ENCODE data around the gene ISM1.

Gene ISM1

DNA sequence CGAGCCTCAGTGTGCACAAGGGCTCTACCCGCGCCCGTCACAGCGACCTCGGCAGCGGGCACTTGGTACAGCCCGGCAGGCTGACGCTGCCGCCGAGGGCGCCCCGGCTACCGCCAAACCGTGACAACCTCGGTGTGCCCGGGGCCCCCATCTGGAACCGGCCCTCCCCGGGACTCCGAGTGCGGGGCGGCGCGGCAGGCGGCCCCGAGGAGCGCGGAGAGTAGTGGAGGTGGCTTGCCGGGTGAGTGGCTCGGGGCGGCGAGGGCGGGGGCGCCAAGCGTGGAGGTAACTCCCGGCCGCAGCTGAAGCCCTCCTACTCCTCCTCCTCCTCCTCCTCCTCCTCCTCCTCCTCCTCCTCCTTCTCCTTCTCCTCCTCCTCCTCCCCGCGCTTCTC lies at the start of gene ISM1:
TSS of gene ISM1 (plus strand) at position 371 of the 394 bp plus-strand sequence. CDS start 503 bp downstream, outside the sequence.
- 0 out of 2 replicates have a peak, but pooled peaks have one; percentile 2 for TF ChIP-seq ZBTB7A (IDR thresholded peaks at IDR 0.05; ENCODE audit: low read depth)
- no peak for TF ChIP-seq FOXM1 (IDR thresholded peaks at IDR 0.05; ENCODE audit: borderline replicate concordance, low read depth)

DNA sequence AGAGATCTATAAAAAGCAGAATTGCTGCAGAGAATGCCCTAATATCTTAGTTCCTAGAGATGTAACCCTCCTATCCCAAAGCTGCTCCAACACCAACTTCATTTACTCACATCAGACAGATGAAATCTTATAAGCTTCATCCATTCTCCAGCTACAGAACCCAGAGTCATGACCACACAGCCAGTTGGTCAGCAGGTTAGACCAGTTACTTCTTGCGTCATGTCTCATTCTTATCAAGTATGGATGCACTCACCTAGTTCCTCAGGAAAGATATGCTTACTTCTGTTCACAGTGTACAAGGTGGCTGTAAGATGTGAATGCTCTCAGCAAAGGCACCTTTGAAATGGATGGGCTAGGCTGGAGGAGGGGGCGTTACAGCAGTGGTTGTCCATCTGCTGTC lies 47.9 kb upstream of the ISM1 start:
- TF ChIP-seq YY1 (IDR thresholded peaks at IDR 0.05; ENCODE audit: low read depth), result no peak
- TF ChIP-seq RAD21 (IDR thresholded peaks at IDR 0.05; ENCODE audit: low read depth), result no peak
- TF ChIP-seq TAF1 (IDR thresholded peaks at IDR 0.05; ENCODE audit: low read depth), result no peak
- no peak for TF ChIP-seq TEAD4 (IDR thresholded peaks at IDR 0.05)
- TF ChIP-seq CEBPB (IDR thresholded peaks at IDR 0.05), result peak; percentile 31; the same call in 1 of the 2 replicates
- TF ChIP-seq, protein P1, sequence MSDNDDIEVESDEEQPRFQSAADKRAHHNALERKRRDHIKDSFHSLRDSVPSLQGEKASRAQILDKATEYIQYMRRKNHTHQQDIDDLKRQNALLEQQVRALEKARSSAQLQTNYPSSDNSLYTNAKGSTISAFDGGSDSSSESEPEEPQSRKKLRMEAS (IDR thresholded peaks at IDR 0.05), result no peak

DNA sequence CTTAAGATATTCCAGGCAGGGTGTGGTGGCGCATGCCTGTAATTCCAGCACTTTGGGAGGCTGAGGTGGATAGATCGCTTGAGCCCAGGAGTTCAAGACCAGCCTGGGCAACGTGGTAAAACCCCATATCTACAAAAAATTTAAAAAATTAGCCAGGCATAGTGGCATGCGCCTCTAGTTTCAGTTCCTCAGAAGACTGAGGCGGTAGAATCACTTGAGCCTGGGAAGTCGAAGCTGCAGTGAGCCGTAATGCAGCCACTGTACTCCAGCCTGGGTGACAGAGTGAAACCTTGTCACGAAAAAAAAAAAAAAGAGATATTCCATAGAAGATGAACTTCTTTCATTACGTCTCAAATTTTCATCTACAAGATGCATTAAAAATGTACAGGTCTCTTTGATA lies 46.7 kb upstream of the ISM1 start:
- TF ChIP-seq FOXM1 (IDR thresholded peaks at IDR 0.05; ENCODE audit: borderline replicate concordance, low read depth) (no peak), TEAD4 (IDR thresholded peaks at IDR 0.05) (no peak), RAD21 (IDR thresholded peaks at IDR 0.05; ENCODE audit: low read depth) (no peak), CEBPB (IDR thresholded peaks at IDR 0.05) (no peak), TCF12 (IDR thresholded peaks at IDR 0.05; ENCODE audit: low read depth) (no peak), NFIC (IDR thresholded peaks at IDR 0.05) (no peak), TAF1 (IDR thresholded peaks at IDR 0.05; ENCODE audit: low read depth) (no peak), ZBTB7A (IDR thresholded peaks at IDR 0.05; ENCODE audit: low read depth) (no peak), EGR1 (IDR thresholded peaks at IDR 0.05) (no peak), EP300 (IDR thresholded peaks at IDR 0.05; ENCODE audit: borderline replicate concordance) (no peak), CREB1 (IDR thresholded peaks at IDR 0.05; ENCODE audit: low read depth) (no peak), YY1 (IDR thresholded peaks at IDR 0.05; ENCODE audit: low read depth) (no peak)
- TF ChIP-seq, protein P2, sequence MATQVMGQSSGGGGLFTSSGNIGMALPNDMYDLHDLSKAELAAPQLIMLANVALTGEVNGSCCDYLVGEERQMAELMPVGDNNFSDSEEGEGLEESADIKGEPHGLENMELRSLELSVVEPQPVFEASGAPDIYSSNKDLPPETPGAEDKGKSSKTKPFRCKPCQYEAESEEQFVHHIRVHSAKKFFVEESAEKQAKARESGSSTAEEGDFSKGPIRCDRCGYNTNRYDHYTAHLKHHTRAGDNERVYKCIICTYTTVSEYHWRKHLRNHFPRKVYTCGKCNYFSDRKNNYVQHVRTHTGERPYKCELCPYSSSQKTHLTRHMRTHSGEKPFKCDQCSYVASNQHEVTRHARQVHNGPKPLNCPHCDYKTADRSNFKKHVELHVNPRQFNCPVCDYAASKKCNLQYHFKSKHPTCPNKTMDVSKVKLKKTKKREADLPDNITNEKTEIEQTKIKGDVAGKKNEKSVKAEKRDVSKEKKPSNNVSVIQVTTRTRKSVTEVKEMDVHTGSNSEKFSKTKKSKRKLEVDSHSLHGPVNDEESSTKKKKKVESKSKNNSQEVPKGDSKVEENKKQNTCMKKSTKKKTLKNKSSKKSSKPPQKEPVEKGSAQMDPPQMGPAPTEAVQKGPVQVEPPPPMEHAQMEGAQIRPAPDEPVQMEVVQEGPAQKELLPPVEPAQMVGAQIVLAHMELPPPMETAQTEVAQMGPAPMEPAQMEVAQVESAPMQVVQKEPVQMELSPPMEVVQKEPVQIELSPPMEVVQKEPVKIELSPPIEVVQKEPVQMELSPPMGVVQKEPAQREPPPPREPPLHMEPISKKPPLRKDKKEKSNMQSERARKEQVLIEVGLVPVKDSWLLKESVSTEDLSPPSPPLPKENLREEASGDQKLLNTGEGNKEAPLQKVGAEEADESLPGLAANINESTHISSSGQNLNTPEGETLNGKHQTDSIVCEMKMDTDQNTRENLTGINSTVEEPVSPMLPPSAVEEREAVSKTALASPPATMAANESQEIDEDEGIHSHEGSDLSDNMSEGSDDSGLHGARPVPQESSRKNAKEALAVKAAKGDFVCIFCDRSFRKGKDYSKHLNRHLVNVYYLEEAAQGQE (IDR thresholded peaks at IDR 0.05; ENCODE audit: low read depth), result no peak
- TF ChIP-seq, protein P3, sequence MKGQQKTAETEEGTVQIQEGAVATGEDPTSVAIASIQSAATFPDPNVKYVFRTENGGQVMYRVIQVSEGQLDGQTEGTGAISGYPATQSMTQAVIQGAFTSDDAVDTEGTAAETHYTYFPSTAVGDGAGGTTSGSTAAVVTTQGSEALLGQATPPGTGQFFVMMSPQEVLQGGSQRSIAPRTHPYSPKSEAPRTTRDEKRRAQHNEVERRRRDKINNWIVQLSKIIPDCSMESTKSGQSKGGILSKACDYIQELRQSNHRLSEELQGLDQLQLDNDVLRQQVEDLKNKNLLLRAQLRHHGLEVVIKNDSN (IDR thresholded peaks at IDR 0.05), result no peak
- TF ChIP-seq, protein P1 (IDR thresholded peaks at IDR 0.05), result no peak

DNA sequence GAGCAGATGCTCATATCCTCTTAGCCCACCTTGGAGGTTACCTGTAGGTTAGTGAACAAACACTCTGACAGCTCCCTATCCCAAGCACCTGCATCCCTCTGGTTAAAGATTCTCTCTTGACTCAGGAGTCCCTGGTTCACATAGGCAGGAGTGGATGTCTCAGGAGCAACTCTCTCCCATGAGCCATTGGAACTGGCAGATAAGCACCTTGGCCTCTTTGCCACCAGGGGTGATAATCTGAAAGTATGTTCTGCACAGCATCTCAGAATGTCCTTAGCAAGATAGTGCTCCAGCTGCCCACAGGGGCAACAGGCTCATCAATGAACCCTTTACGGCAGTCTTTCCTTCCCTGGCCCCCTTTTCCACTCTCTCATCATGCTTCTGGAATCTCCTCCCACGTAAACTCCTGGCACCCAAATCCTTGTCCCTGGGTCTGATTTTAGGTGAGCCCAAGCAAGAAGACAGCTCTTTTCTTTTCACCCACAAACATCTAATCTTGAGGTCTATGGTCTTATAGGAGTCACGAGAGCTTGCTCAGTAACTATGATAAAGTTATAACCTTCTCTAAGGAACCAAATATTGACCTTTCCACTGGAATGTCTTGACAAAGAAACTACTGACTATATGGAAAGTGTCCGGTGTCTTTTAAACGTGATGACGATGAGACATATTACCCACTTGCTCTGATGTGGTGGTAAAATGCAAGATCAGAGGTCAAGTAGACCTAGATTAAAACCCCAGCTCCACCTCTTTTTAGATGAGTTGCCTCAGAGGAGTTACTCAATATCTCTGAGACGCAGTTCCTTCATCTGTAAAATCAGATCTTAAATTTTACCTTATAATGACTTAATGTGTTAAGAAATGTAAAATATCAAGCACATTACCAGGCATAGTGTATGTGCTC lies 39.8 kb upstream of the ISM1 start:
- no peak for TF ChIP-seq RAD21 (IDR thresholded peaks at IDR 0.05; ENCODE audit: low read depth)
- TF ChIP-seq, protein P3 (IDR thresholded peaks at IDR 0.05), result no peak
- TF ChIP-seq TAF1 (IDR thresholded peaks at IDR 0.05; ENCODE audit: low read depth), result no peak
- no peak for TF ChIP-seq NFIC (IDR thresholded peaks at IDR 0.05)
- no peak for TF ChIP-seq ZBTB7A (IDR thresholded peaks at IDR 0.05; ENCODE audit: low read depth)
- TF ChIP-seq CEBPB (IDR thresholded peaks at IDR 0.05), result no peak
- TF ChIP-seq CREB1 (IDR thresholded peaks at IDR 0.05; ENCODE audit: low read depth), result no peak
- TF ChIP-seq TCF12 (IDR thresholded peaks at IDR 0.05; ENCODE audit: low read depth), result no peak
- TF ChIP-seq, protein P2 (IDR thresholded peaks at IDR 0.05; ENCODE audit: low read depth), result no peak
- no peak for TF ChIP-seq FOXM1 (IDR thresholded peaks at IDR 0.05; ENCODE audit: borderline replicate concordance, low read depth)
- TF ChIP-seq EGR1 (IDR thresholded peaks at IDR 0.05), result no peak
- no peak for TF ChIP-seq TEAD4 (IDR thresholded peaks at IDR 0.05)
- no peak for TF ChIP-seq EP300 (IDR thresholded peaks at IDR 0.05; ENCODE audit: borderline replicate concordance)
- TF ChIP-seq, protein P1 (IDR thresholded peaks at IDR 0.05), result no peak
- TF ChIP-seq YY1 (IDR thresholded peaks at IDR 0.05; ENCODE audit: low read depth), result no peak

DNA sequence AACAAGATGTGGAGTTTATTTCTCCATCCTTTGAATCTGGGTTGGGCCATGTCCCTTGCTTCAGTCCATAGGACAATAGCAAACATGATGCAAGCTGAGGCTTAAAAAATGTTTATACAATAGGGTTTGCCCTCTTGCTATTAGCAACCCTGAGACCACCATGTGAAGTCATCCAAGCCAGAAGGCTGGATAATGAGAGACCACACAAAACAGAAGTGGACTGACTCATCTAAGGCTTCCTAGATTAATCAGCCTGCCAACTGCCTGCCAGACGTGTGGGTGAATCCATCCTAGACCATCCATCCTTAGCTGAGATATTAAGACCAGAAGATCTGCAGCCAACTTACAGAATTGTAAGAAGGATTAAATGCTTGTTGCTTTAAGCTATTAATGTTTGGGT lies 38.1 kb upstream of the ISM1 start:
- TF ChIP-seq YY1 (IDR thresholded peaks at IDR 0.05; ENCODE audit: low read depth) (no peak), TEAD4 (IDR thresholded peaks at IDR 0.05) (no peak)
